H1 (cell line): ENCODE measurements around the gene RPGRIP1. TPM values are rescaled to one million over a fixed set of nuclear protein-coding genes. Genes with fewer than 3 reads are reported as not detected.

ENCODE experiments used
- CTCF ChIA-PET: fragments of 300-600 bp; sonication (Branson Sonifier 250); formaldehyde crosslinking; loops from one replicate; lab custom pipeline; 2021; ENCODE audit not compliant: partially characterized antibody; lab: Charles Lee
- POLR2A ChIA-PET: fragments of 300-600 bp; sonication (Branson Sonifier 250); formaldehyde crosslinking; loops from one replicate; lab custom pipeline; 2021; ENCODE audit warnings: inconsistent platforms; ENCODE audit not compliant: partially characterized antibody; lab: Charles Lee
- DNase-seq, 2 experiments: peaks; one replicate each; pipeline versions ENCODE4 v3.0.0 to v3.0.0-alpha.2; 2010 to 2022; ENCODE audit warnings: low spot score in 2 of 2, low read depth in 1 of 2, mixed read lengths in 1 of 2
- FAIRE-seq: peaks from 2 replicates; lab custom pipeline; 2011; peaks lifted over from hg19 to GRCh38; lab: Jason Lieb, UNC
- H2AFZ ChIP-seq: 2 replicates; pipeline ENCODE4 v1.8.1; 2012; ENCODE audit warnings: low read length, inconsistent platforms
- H2AK5ac ChIP-seq: 2 replicates; pipeline ENCODE4 v1.6.1; 2013; ENCODE audit warnings: low read depth, low read length
- H2BK120ac ChIP-seq: replicated peaks from 2 replicates; pipeline ENCODE3; 2013; ENCODE audit warnings: low read depth, low read length, inconsistent platforms
- H2BK12ac ChIP-seq: 2 replicates; pipeline ENCODE4 v1.6.1; 2013; ENCODE audit warnings: low read depth, low read length
- H2BK15ac ChIP-seq: 2 replicates; pipeline ENCODE4 v1.6.1; 2013; ENCODE audit warnings: low read length
- H2BK20ac ChIP-seq: 2 replicates; pipeline ENCODE4 v1.6.1; 2013; ENCODE audit warnings: low read length
- H2BK5ac ChIP-seq: 2 replicates; pipeline ENCODE4 v1.6.1; 2013; ENCODE audit warnings: low read depth, low read length
- H3K14ac ChIP-seq: 2 replicates; pipeline ENCODE4 v1.6.1; 2013; ENCODE audit warnings: inconsistent platforms; ENCODE audit not compliant: insufficient read length
- H3K18ac ChIP-seq: 2 replicates; pipeline ENCODE4 v1.6.1; 2013; ENCODE audit warnings: low read length; ENCODE audit errors: extremely low read depth
- H3K23ac ChIP-seq: 2 replicates; pipeline ENCODE4 v1.6.1; 2013; ENCODE audit warnings: inconsistent platforms; ENCODE audit not compliant: insufficient read length
- H3K23me2 ChIP-seq: 2 replicates; pipeline ENCODE4 v1.6.1; 2013; ENCODE audit warnings: low read depth, low read length
- H3K27ac ChIP-seq: 2 replicates; pipeline ENCODE4 v1.6.1; 2011; ENCODE audit warnings: low read depth, low read length, inconsistent platforms
- H3K27me3 ChIP-seq, 4 experiments: replicated peaks in 1 of 4; 1 replicate in 1 of 4; 2 replicates in 3 of 4; pipeline versions ENCODE4 v1.6.1 to v1.8.1; 2011 to 2013; ENCODE audit warnings: low read length in 3 of 4, mild to moderate bottlenecking in 3 of 4, inconsistent platforms in 2 of 4, mixed read lengths in 2 of 4, moderate library complexity in 1 of 4; ENCODE audit not compliant: control insufficient read depth in 3 of 4, insufficient read depth in 3 of 4; ENCODE audit errors: extremely low read depth in 1 of 4
- H3K36me3 ChIP-seq, 4 experiments: 2 replicates each; pipeline versions ENCODE4 v1.6.1 to v1.8.1; 2011 to 2013; ENCODE audit warnings: mild to moderate bottlenecking in 4 of 4, low read length in 3 of 4, moderate library complexity in 2 of 4, control low read depth in 1 of 4, inconsistent platforms in 1 of 4; ENCODE audit not compliant: insufficient read depth in 4 of 4, control insufficient read depth in 2 of 4
- H3K4ac ChIP-seq: replicated peaks from 2 replicates; pipeline ENCODE3; 2013; ENCODE audit warnings: low read length, low read depth, mixed read lengths, inconsistent platforms; ENCODE audit not compliant: insufficient read length
- H3K4me1 ChIP-seq, 4 experiments: replicated peaks in 1 of 4; 1 replicate in 1 of 4; 2 replicates in 3 of 4; pipeline versions ENCODE4 v1.6.1 to v1.8.1; 2011 to 2013; ENCODE audit warnings: low read length in 3 of 4, inconsistent platforms in 2 of 4, mixed read lengths in 1 of 4; ENCODE audit not compliant: insufficient read depth in 4 of 4, control insufficient read depth in 3 of 4
- H3K4me2 ChIP-seq, 2 experiments: 2 replicates each; pipeline versions ENCODE4 v1.6.1 to v1.8.1; 2011 to 2013; ENCODE audit warnings: low read depth in 2 of 2, low read length in 2 of 2, control low read depth in 1 of 2, inconsistent platforms in 1 of 2, mild to moderate bottlenecking in 1 of 2; ENCODE audit not compliant: insufficient read depth in 1 of 2
- H3K4me3 ChIP-seq, 4 experiments: fragments of 200-600, 300-600 bp in 1 of 4; sonication (generic), shearing (Covaris generic), sonication (Bioruptor Twin) in 1 of 4; 2 replicates each; pipeline versions ENCODE4 v1.5.1 to v1.8.1; 2011 to 2016; ENCODE audit warnings: low read length in 4 of 4, low read depth in 3 of 4, control low read depth in 2 of 4, inconsistent platforms in 2 of 4, mild to moderate bottlenecking in 2 of 4, mixed read lengths in 1 of 4, moderate library complexity in 1 of 4; ENCODE audit not compliant: insufficient read depth in 2 of 4; ENCODE audit errors: extremely low read depth in 1 of 4
- H3K56ac ChIP-seq: replicated peaks from 2 replicates; pipeline ENCODE3; 2013; ENCODE audit warnings: low read depth, mild to moderate bottlenecking, mixed read lengths, low read length, inconsistent platforms; ENCODE audit not compliant: insufficient read length
- H3K79me1 ChIP-seq: 2 replicates; pipeline ENCODE4 v1.6.1; 2013; ENCODE audit warnings: low read depth, low read length, control low read depth
- H3K79me2 ChIP-seq, 2 experiments: 2 replicates each; pipeline versions ENCODE4 v1.6.1 to v1.8.1; 2012 to 2013; ENCODE audit warnings: low read length in 2 of 2, mild to moderate bottlenecking in 2 of 2, inconsistent platforms in 1 of 2; ENCODE audit not compliant: insufficient read depth in 2 of 2, control insufficient read depth in 1 of 2
- H3K9ac ChIP-seq, 4 experiments: replicated peaks in 1 of 4; 1 replicate in 1 of 4; 2 replicates in 3 of 4; pipeline versions ENCODE4 v1.6.1 to v1.8.1; 2011 to 2013; ENCODE audit warnings: low read depth in 3 of 4, low read length in 3 of 4, control low read depth in 2 of 4, mild to moderate bottlenecking in 2 of 4, moderate library complexity in 2 of 4, inconsistent platforms in 1 of 4; ENCODE audit errors: extremely low read depth in 1 of 4
- H3K9me3 ChIP-seq, 2 experiments: 2 replicates each; pipeline versions ENCODE4 v1.6.1 to v1.8.1; 2012 to 2013; ENCODE audit warnings: mild to moderate bottlenecking in 2 of 2, moderate library complexity in 2 of 2, control low read depth in 1 of 2, inconsistent platforms in 1 of 2, low read depth in 1 of 2, low read length in 1 of 2, mixed read lengths in 1 of 2; ENCODE audit not compliant: insufficient read depth in 2 of 2
- H4K20me1 ChIP-seq, 2 experiments: replicated peaks in 1 of 2; 2 replicates each; pipeline versions ENCODE3 to v1.8.1; 2011 to 2013; ENCODE audit warnings: inconsistent platforms in 2 of 2, low read length in 2 of 2, mild to moderate bottlenecking in 1 of 2; ENCODE audit not compliant: insufficient read depth in 2 of 2, control insufficient read depth in 1 of 2
- H4K5ac ChIP-seq: 2 replicates; pipeline ENCODE4 v1.6.1; 2013; ENCODE audit warnings: low read length, low read depth, mixed read lengths, inconsistent platforms; ENCODE audit not compliant: insufficient read length
- H4K8ac ChIP-seq: 2 replicates; pipeline ENCODE4 v1.8.0; 2013; ENCODE audit warnings: mild to moderate bottlenecking, moderate library complexity, low read length, inconsistent platforms; ENCODE audit not compliant: insufficient read depth; ENCODE audit errors: extremely low read depth
- H4K91ac ChIP-seq: replicated peaks from 2 replicates; pipeline ENCODE3; 2013; ENCODE audit warnings: low read length, mixed read lengths, inconsistent platforms; ENCODE audit not compliant: insufficient read length
- ASH2L ChIP-seq: fragments of 200-600, 300-600 bp; sonication (generic); IDR thresholded peaks from one replicate; pipeline ENCODE4 v1.7.1; 2017; ENCODE audit warnings: low read length
- CTBP2 ChIP-seq: IDR thresholded peaks from 2 replicates; pipeline ENCODE4 v1.7.0; 2011; ENCODE audit warnings: borderline replicate concordance, mild to moderate bottlenecking, moderate library complexity, mixed read lengths, low read length; ENCODE audit not compliant: insufficient read depth, insufficient read length
- JUND ChIP-seq: IDR thresholded peaks from 2 replicates; pipeline ENCODE4 v1.6.1; 2011; ENCODE audit warnings: mild to moderate bottlenecking, improper control_type of control experiment, low read length
- KDM5A ChIP-seq: fragments of 200-600 bp; IDR thresholded peaks from 2 replicates; pipeline ENCODE4 v1.7.1; 2012; ENCODE audit warnings: mild to moderate bottlenecking, low read length, inconsistent platforms, mixed read lengths
- POLR2AphosphoS5 ChIP-seq: IDR thresholded peaks from 2 replicates; pipeline ENCODE4 v1.6.1; 2011; ENCODE audit warnings: low read depth, low read length
- RAD21 ChIP-seq, 2 experiments: IDR thresholded peaks in 1 of 2; conservative IDR thresholded peaks in 1 of 2; 2 replicates each; pipeline ENCODE4 v1.6.1; 2011; ENCODE audit warnings: low read depth in 2 of 2, low read length in 2 of 2, improper control_type of control experiment in 1 of 2, inconsistent platforms in 1 of 2, mild to moderate bottlenecking in 1 of 2, moderate library complexity in 1 of 2
- SIN3A ChIP-seq, 2 experiments: IDR thresholded peaks in 1 of 2; conservative IDR thresholded peaks in 1 of 2; 2 replicates each; pipeline ENCODE4 v1.6.1; 2011 to 2012; ENCODE audit warnings: low read length in 2 of 2, improper control_type of control experiment in 1 of 2, low read depth in 1 of 2, mild to moderate bottlenecking in 1 of 2
- SP2 ChIP-seq: IDR thresholded peaks from 2 replicates; pipeline ENCODE4 v1.6.1; 2012; ENCODE audit warnings: mild to moderate bottlenecking, low read length, inconsistent platforms
- TAF7 ChIP-seq: optimal IDR thresholded peaks from 2 replicates; pipeline ENCODE3; 2011; ENCODE audit warnings: low read depth, mild to moderate bottlenecking, inconsistent platforms, low read length, moderate library complexity, borderline replicate concordance
- WGBS, 2 experiments: shearing (Covaris generic) in 1 of 2; methylation state at CpG; one replicate each; pipeline versions ENCODE4 v1.1.6 to v1.1.7; 2013 to 2015; ENCODE audit warnings: low lambda C conversion rate in 2 of 2, mixed read lengths in 2 of 2, inconsistent platforms in 1 of 2, low coverage in 1 of 2, missing lambda C conversion rate in 1 of 2; ENCODE audit not compliant: insufficient replicate concordance in 2 of 2, insufficient coverage in 1 of 2, insufficient read length in 1 of 2; ENCODE audit errors: extremely low coverage in 1 of 2, missing lambda C conversion rate in 1 of 2; 5-methylcytosine and 5-hydroxymethylcytosine counted together
- long read RNA-seq, 2 experiments: library from RNA in 1 of 2; library from capped mRNA in 1 of 2; stranded (forward); transcript quantifications; one replicate each; pipeline ENCODE4 v2.0.0, GENCODE V29; 2021; ENCODE audit warnings: inconsistent platforms in 1 of 2
- polyA minus RNA-seq, 3 experiments: library from RNA; depleted of rRNA, polyadenylated mRNA; stranded (reverse); fragments of >200 nt; gene quantifications; 1 replicate in 2 of 3; 2 replicates in 1 of 3; pipeline ENCODE4 v1.2.3, GENCODE V29; 2011
- polyA plus RNA-seq, 7 experiments: library from polyadenylated mRNA; depleted of rRNA in 3 of 7; stranded (reverse) in 5 of 7; unstranded in 2 of 7; fragments of >200 nt in 5 of 7; fragments of 200-250 nt in 2 of 7; gene quantifications; 1 replicate in 5 of 7; 2 replicates in 1 of 7; 4 replicates in 1 of 7; pipeline versions ENCODE4 v1.2.1 to v1.2.3, GENCODE V29; 2011 to 2013; ENCODE audit warnings: missing spikeins in 2 of 7, mixed read lengths in 2 of 7
- total RNA-seq: library from RNA; stranded (reverse); fragmentation: NEBNext Ultra II Directional; extraction: Animal tissue kit (Norgen Biotek cat#: 25700); gene quantifications from 2 replicates; pipeline ENCODE4 v1.2.1, GENCODE V29; 2021
- TF ChIP-seq, protein P1 (sequence below): IDR thresholded peaks from 2 replicates; pipeline ENCODE4 v1.6.1; 2012; ENCODE audit warnings: inconsistent platforms
- TF ChIP-seq, protein P2 (sequence below): IDR thresholded peaks from 2 replicates; pipeline ENCODE4 v1.6.1; 2011; ENCODE audit warnings: low read depth, mild to moderate bottlenecking, low read length; ENCODE audit not compliant: insufficient read depth

Gene RPGRIP1
- 0.63 and 0.65 TPM in 2 replicates for total RNA-seq
- 0.35 and 0.36 TPM in 2 replicates for polyA plus RNA-seq (2011; rRNA removed)
- polyA plus RNA-seq (2011; cell fraction: cytosol; rRNA removed), result 0.72 TPM
- 2.9 TPM for polyA plus RNA-seq (2011; cell fraction: nucleus; rRNA removed)
- polyA plus RNA-seq (2012, experiment 1 of 2), result 0.42 to 1.3 TPM (median 0.80 TPM) in 4 replicates
- not detected for polyA plus RNA-seq (2012, experiment 2 of 2)
- polyA plus RNA-seq (2013, experiment 1 of 2), result 0.41 TPM
- polyA plus RNA-seq (2013, experiment 2 of 2), result 0.57 TPM
- 0.39 and 0.73 TPM in 2 replicates for polyA minus RNA-seq (2011; rRNA and poly(A)+ RNA removed)
- 0.66 TPM for polyA minus RNA-seq (2011; cell fraction: cytosol; rRNA and poly(A)+ RNA removed)
- 1.4 TPM for polyA minus RNA-seq (2011; cell fraction: nucleus; rRNA and poly(A)+ RNA removed)
- long read RNA-seq, experiment 1, result 0 reads
- long read RNA-seq, experiment 2, result 0 reads

DNA sequence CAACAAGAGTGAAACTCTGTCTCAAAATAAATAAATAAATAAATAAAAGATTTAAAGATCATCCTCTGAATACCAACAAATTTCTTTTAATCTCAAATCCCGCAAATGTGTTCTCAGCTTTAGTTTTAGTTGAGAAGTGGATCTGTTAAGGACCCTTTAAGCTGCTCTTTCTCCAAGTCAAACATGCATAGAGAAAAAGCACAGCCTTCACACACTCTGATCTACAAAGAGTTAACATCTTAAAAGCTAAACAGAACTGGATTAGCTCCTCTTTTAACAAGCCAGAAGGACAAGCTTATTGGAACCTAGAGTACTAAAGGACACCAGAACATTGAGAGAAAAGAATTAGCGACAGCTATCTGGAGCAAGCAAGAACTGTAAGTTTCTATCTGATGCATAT is at the start of gene RPGRIP1:
Gene RPGRIP1 (plus strand): TSS at position 301 of the 400 bp plus-strand sequence. CDS start 7,894 bp downstream, outside the sequence.
- Histone ChIP-seq H2BK15ac (no peak within 1 kb of the TSS), H3K27me3 (no peaks in the 10 kb centered on the region), H3K23me2 (no peaks in the 10 kb centered on the region), H3K4me2 (no peak within 1 kb of the TSS), H2AK5ac (no peak within 1 kb of the TSS), H4K91ac (no peak within 1 kb of the TSS), H3K27ac (no peak within 1 kb of the TSS), H2BK5ac (no peak within 1 kb of the TSS), H3K79me2 (no peaks in the 10 kb centered on the region), H3K14ac (no peak within 1 kb of the TSS), H3K4me3 (no peak within 1 kb of the TSS), H2BK12ac (no peak within 1 kb of the TSS), H3K9ac (no peak within 1 kb of the TSS), H3K9me3 (no peaks in the 10 kb centered on the region), H2BK120ac (no peak within 1 kb of the TSS), H3K56ac (no peak within 1 kb of the TSS), H3K36me3 (no peaks in the 10 kb centered on the region), H3K18ac (no peak within 1 kb of the TSS), H2BK20ac (no peak within 1 kb of the TSS), H3K4me1 (no peaks in the 10 kb centered on the region), H2AFZ (no peak within 1 kb of the TSS), H4K5ac (no peak within 1 kb of the TSS), H3K79me1 (no peaks in the 10 kb centered on the region), H3K23ac (no peak within 1 kb of the TSS), H4K20me1 (no peaks in the 10 kb centered on the region), H3K4ac (no peak within 1 kb of the TSS), H4K8ac (no peak within 1 kb of the TSS)
- DNase-seq (no peak), FAIRE-seq (no peak)
- CTCF ChIA-PET, result interaction anchor here (0.9 kb wide), 1 partner anchor 9 kb away, joined by 4 read pairs; no protein-coding TSS in a partner anchor
- WGBS, 2 experiments, result 94% methylated on average over 2 of the region's 2 CpGs; no CpG with 5 or more reads in 1 of the 2 experiments
- POLR2A ChIA-PET, result interaction anchor here (0.9 to 3.0 kb wide), 4 partner anchors 11 to 18 kb away, joined by 3 to 19 read pairs (median 4); no protein-coding TSS in a partner anchor
- no peak for TF ChIP-seq KDM5A
- no peak for TF ChIP-seq ASH2L
- TF ChIP-seq TAF7, result no peak
- TF ChIP-seq, protein P1, sequence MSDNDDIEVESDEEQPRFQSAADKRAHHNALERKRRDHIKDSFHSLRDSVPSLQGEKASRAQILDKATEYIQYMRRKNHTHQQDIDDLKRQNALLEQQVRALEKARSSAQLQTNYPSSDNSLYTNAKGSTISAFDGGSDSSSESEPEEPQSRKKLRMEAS, result no peak
- no peak for TF ChIP-seq RAD21 (IDR thresholded peaks at IDR 0.05 in 1 of 2, conservative IDR thresholded peaks at IDR 0.05 in 1 of 2; ENCODE audit: low read depth in 2 of 2, low read length in 2 of 2)
- TF ChIP-seq JUND, result no peak
- TF ChIP-seq SP2, result no peak
- no peak for TF ChIP-seq CTBP2
- TF ChIP-seq, protein P2, sequence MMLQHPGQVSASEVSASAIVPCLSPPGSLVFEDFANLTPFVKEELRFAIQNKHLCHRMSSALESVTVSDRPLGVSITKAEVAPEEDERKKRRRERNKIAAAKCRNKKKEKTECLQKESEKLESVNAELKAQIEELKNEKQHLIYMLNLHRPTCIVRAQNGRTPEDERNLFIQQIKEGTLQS, result no peak
- TF ChIP-seq POLR2AphosphoS5, result no peak
- TF ChIP-seq SIN3A (conservative IDR thresholded peaks at IDR 0.05 in 1 of 2, IDR thresholded peaks at IDR 0.05 in 1 of 2; ENCODE audit: low read depth in 1 of 2, low read length in 2 of 2), result no peak
